ENCODE data around the gene THRA.
A peak's percentile ranks its signal among the peaks of the same experiment; 100 is the strongest.

The THRA gene

DNA sequence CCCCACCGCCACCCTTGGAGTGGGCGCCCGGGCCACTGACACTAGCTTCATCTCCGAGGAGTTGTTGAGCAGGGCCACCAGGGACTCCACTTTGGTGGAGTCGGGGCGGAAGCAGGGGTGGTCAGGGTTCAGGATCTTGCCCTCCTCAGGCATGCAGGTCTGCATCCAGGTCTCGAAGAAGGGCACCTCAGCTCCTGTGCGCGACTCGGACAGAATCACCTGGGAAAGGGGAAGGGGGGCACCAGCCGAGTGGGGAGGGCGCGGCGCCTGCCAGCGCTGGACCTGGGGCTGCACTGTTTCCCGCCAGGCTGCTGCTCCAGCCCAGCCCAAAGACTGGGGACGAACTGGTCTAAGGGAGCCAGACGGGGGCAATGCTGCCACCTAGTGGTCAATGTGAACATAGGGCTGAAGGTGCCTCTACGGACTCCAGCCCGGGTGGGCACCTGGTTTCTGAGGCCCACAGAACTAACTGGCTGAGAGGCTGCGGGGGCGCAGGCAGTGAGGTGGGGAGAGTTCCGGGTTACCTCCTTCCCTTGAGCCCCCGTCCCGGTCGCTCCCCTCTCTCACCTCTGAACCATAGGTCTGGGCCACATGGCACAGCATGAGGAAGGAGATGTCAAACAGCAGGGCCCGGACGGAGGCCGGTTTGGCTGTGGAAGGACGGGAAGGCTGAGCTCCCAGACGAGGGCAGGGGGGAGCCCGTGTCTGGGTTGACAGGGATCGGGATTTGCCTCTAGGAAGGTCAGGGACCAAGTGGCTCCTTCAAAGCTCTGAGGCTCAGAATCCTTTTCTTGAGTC lies 35.8 kb upstream of the THRA start:
- Histone ChIP-seq H3K4me3 (ENCODE audit: low read length, poor library complexity, severe bottlenecking) (no peak overlapping the region), H3K27me3 (ENCODE audit: insufficient read depth, low read length, poor library complexity, severe bottlenecking) (no peaks in the 10 kb centered on the region), H3K4me2 (ENCODE audit: low read depth, low read length, poor library complexity, severe bottlenecking) (no peak overlapping the region), H3K9ac (ENCODE audit: low read depth, low read length, poor library complexity, severe bottlenecking) (no peak overlapping the region), H3K9me3 (ENCODE audit: insufficient read depth, low read depth, low read length) (no peaks in the 10 kb centered on the region), H3K36me3 (ENCODE audit: insufficient read depth, low read length) (peaks cover 51% of the 10 kb centered on the region; the same call in 1 of the 2 replicates), H3F3A (ENCODE audit: low read depth) (no peaks in the 10 kb centered on the region), H3K9me2 (replicated peaks; ENCODE audit: low read depth, low read length) (no peaks in the 10 kb centered on the region), H3K79me2 (ENCODE audit: insufficient read depth, low read length) (no peaks in the 10 kb centered on the region), H2AFZ (ENCODE audit: low read length) (no peak overlapping the region), H4K20me1 (ENCODE audit: insufficient read depth, low read length, poor library complexity, severe bottlenecking) (no peaks in the 10 kb centered on the region), H3K4me1 (ENCODE audit: insufficient read depth, low read length, poor library complexity, severe bottlenecking) (no peaks in the 10 kb centered on the region)
- TF ChIP-seq, protein P1, sequence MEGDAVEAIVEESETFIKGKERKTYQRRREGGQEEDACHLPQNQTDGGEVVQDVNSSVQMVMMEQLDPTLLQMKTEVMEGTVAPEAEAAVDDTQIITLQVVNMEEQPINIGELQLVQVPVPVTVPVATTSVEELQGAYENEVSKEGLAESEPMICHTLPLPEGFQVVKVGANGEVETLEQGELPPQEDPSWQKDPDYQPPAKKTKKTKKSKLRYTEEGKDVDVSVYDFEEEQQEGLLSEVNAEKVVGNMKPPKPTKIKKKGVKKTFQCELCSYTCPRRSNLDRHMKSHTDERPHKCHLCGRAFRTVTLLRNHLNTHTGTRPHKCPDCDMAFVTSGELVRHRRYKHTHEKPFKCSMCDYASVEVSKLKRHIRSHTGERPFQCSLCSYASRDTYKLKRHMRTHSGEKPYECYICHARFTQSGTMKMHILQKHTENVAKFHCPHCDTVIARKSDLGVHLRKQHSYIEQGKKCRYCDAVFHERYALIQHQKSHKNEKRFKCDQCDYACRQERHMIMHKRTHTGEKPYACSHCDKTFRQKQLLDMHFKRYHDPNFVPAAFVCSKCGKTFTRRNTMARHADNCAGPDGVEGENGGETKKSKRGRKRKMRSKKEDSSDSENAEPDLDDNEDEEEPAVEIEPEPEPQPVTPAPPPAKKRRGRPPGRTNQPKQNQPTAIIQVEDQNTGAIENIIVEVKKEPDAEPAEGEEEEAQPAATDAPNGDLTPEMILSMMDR (conservative IDR thresholded peaks at IDR 0.05; ENCODE audit: low read length): peak; percentile 81
- no peak for TF ChIP-seq EZH2phosphoT487 (IDR thresholded peaks at IDR 0.05; ENCODE audit: borderline replicate concordance)

GRCh38 chr17:40027614-40028012 lies 35.2 kb upstream of the THRA start:
- H3K9me2 ChIP-seq (replicated peaks; ENCODE audit: low read depth, low read length): no peaks in the 10 kb centered on the region
- H3K9me3 ChIP-seq (ENCODE audit: insufficient read depth, low read depth, low read length): no peaks in the 10 kb centered on the region
- no peak overlapping the region for H3K9ac ChIP-seq (ENCODE audit: low read depth, low read length, poor library complexity, severe bottlenecking)
- H3F3A ChIP-seq (ENCODE audit: low read depth): no peaks in the 10 kb centered on the region
- no peaks in the 10 kb centered on the region for H3K27me3 ChIP-seq (ENCODE audit: insufficient read depth, low read length, poor library complexity, severe bottlenecking)
- H3K79me2 ChIP-seq (ENCODE audit: insufficient read depth, low read length): no peaks in the 10 kb centered on the region
- H2AFZ ChIP-seq (ENCODE audit: low read length): no peak overlapping the region
- no peak overlapping the region for H3K4me2 ChIP-seq (ENCODE audit: low read depth, low read length, poor library complexity, severe bottlenecking)
- no peak overlapping the region for H3K4me3 ChIP-seq (ENCODE audit: low read length, poor library complexity, severe bottlenecking)
- H3K36me3 ChIP-seq (ENCODE audit: insufficient read depth, low read length): peaks cover 52% of the 10 kb centered on the region; the same call in 1 of the 2 replicates
- no peaks in the 10 kb centered on the region for H4K20me1 ChIP-seq (ENCODE audit: insufficient read depth, low read length, poor library complexity, severe bottlenecking)
- no peaks in the 10 kb centered on the region for H3K4me1 ChIP-seq (ENCODE audit: insufficient read depth, low read length, poor library complexity, severe bottlenecking)
- TF ChIP-seq, protein P1 (conservative IDR thresholded peaks at IDR 0.05; ENCODE audit: low read length): no peak
- TF ChIP-seq EZH2phosphoT487 (IDR thresholded peaks at IDR 0.05; ENCODE audit: borderline replicate concordance): no peak

DNA sequence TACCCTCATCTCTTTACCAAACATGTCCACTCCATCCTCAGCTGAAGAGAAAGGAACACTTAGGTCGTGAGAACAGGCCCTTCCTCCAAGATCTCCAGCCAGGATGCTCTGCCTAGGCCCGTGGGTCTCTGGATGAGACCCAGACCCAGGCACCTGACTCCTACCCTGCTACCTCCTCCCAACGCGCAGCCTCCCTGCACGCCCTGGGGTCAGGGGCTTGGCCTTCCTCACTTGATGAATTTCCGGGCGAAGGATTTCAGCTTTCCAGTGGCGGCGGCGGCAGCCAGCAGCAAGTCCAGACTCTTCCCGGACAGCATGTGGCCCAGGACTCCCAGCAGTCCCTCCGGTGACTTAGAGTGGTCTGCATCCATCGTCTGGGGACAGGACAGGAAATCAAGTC lies 34.2 kb upstream of the THRA start:
- no peaks in the 10 kb centered on the region for H3F3A ChIP-seq (ENCODE audit: low read depth)
- no peaks in the 10 kb centered on the region for H3K9me3 ChIP-seq (ENCODE audit: insufficient read depth, low read depth, low read length)
- no peaks in the 10 kb centered on the region for H3K27me3 ChIP-seq (ENCODE audit: insufficient read depth, low read length, poor library complexity, severe bottlenecking)
- H3K4me2 ChIP-seq (ENCODE audit: low read depth, low read length, poor library complexity, severe bottlenecking): no peak overlapping the region
- H3K36me3 ChIP-seq (ENCODE audit: insufficient read depth, low read length): peaks cover 50% of the 10 kb centered on the region; the same call in 1 of the 2 replicates
- H4K20me1 ChIP-seq (ENCODE audit: insufficient read depth, low read length, poor library complexity, severe bottlenecking): no peaks in the 10 kb centered on the region
- TF ChIP-seq, protein P1 (conservative IDR thresholded peaks at IDR 0.05; ENCODE audit: low read length): no peak
- TF ChIP-seq EZH2phosphoT487 (IDR thresholded peaks at IDR 0.05; ENCODE audit: borderline replicate concordance): no peak
- H3K79me2 ChIP-seq (ENCODE audit: insufficient read depth, low read length): no peaks in the 10 kb centered on the region
- no peak overlapping the region for H3K9ac ChIP-seq (ENCODE audit: low read depth, low read length, poor library complexity, severe bottlenecking)
- no peak overlapping the region for H3K4me3 ChIP-seq (ENCODE audit: low read length, poor library complexity, severe bottlenecking)
- no peaks in the 10 kb centered on the region for H3K9me2 ChIP-seq (replicated peaks; ENCODE audit: low read depth, low read length)
- no peaks in the 10 kb centered on the region for H3K4me1 ChIP-seq (ENCODE audit: insufficient read depth, low read length, poor library complexity, severe bottlenecking)
- no peak overlapping the region for H2AFZ ChIP-seq (ENCODE audit: low read length)

Data from Loucy (cell line).